Dermis blood vessel endothelial cell (primary cell): Measurements from ENCODE around the gene HPS4. TPM values are rescaled to one million over a fixed set of nuclear protein-coding genes. Genes with fewer than 3 reads are reported as not detected.
"Not testable (repeated sequence)": the region's sequence is repeated elsewhere in the genome, so short reads cannot be mapped to it uniquely, and the experiment has no call there.

Experiments
- DNase-seq: peaks from one replicate; pipeline ENCODE4 v3.0.0; 2010
- total RNA-seq: library from RNA; depleted of rRNA; stranded (reverse); fragments of >200 nt; gene quantifications from 2 replicates; pipeline ENCODE4 v1.2.3, GENCODE V29; 2014

The HPS4 gene
- total RNA-seq, 1 donor from 2014 or later = 26.5 TPM

GRCh38 chr22:26439559-26439958, 44.0 kb downstream of the HPS4 start:
- no peak for DNase-seq

- DNase-seq = not testable (repeated sequence)
Measured at GRCh38 chr22:26438776-26439175, 44.8 kb downstream of the HPS4 start.

- DNase-seq = no peak
Measured at GRCh38 chr22:26437694-26438392, 45.7 kb downstream of the HPS4 start.

GRCh38 chr22:26436903-26437515, 46.6 kb downstream of the HPS4 start:
- no peak for DNase-seq

- no peak for DNase-seq
Measured at GRCh38 chr22:26435327-26436093, 48.1 kb downstream of the HPS4 start.

GRCh38 chr22:26433805-26434204, 49.8 kb downstream of the HPS4 start:
- no peak for DNase-seq

GRCh38 chr22:26432619-26433311, 50.8 kb downstream of the HPS4 start:
- no peak for DNase-seq

- DNase-seq = peak; percentile 32
Measured at GRCh38 chr22:26431261-26431995, 52.2 kb downstream of the HPS4 start.

GRCh38 chr22:26430600-26430999, 53.0 kb downstream of the HPS4 start:
- no peak for DNase-seq

GRCh38 chr22:26429458-26430286, 53.9 kb downstream of the HPS4 start:
- no peak for DNase-seq

- DNase-seq = peak; percentile 57
Measured at GRCh38 chr22:26428515-26429457, 54.8 kb downstream of the HPS4 start, which contains the start of gene ASPHD2. ASPHD2 (plus strand) TSS chr22:26429260; CDS start chr22:26433616, 4,356 bp downstream.

GRCh38 chr22:26426924-26427323, 56.7 kb downstream of the HPS4 start:
- DNase-seq = no peak

- DNase-seq = no peak
Measured at GRCh38 chr22:26418620-26419019, 65.0 kb downstream of the HPS4 start.

GRCh38 chr22:26417406-26417805, 66.2 kb downstream of the HPS4 start:
- no peak for DNase-seq

GRCh38 chr22:26416670-26417276, 66.8 kb downstream of the HPS4 start:
- DNase-seq = no peak

GRCh38 chr22:26416256-26416655, 67.3 kb downstream of the HPS4 start:
- no peak for DNase-seq

GRCh38 chr22:26414347-26414746, 69.2 kb downstream of the HPS4 start:
- no peak for DNase-seq

GRCh38 chr22:26410386-26410785, 73.2 kb downstream of the HPS4 start:
- no peak for DNase-seq

- peak; percentile 10 for DNase-seq
Measured at GRCh38 chr22:26409719-26410335, 73.8 kb downstream of the HPS4 start.
